GM18505 (cell line): ENCODE measurements around the gene ANO7.
"Not testable (repeated sequence)": the region's sequence is repeated elsewhere in the genome, so short reads cannot be mapped to it uniquely, and the experiment has no call there.

ENCODE experiments used
- ATAC-seq: cut with Tn5 transposase; IDR thresholded peaks from one replicate; pipeline ENCODE4 v1.9.1; 2021; ENCODE audit not compliant: unreplicated experiment
- POLR2A ChIP-seq: IDR thresholded peaks from 4 replicates; pipeline ENCODE4 v1.6.1; 2011; ENCODE audit warnings: borderline replicate concordance; ENCODE audit not compliant: insufficient read depth, insufficient read length; ENCODE audit errors: extremely low read depth

ANO7 gene

GRCh38 chr2:241189856-241190201 lies 1.4 kb downstream of the ANO7 start:
- TF ChIP-seq POLR2A: no peak
- no peak for ATAC-seq

GRCh38 chr2:241190291-241190981 lies 2.0 kb downstream of the ANO7 start:
- no peak for ATAC-seq
- TF ChIP-seq POLR2A: no peak

GRCh38 chr2:241191081-241191480 lies 2.6 kb downstream of the ANO7 start:
- no peak for TF ChIP-seq POLR2A
- no peak for ATAC-seq

- TF ChIP-seq POLR2A: no peak
These were observed 4.8 kb downstream of the ANO7 start for GRCh38 chr2:241193271-241193670.

GRCh38 chr2:241194811-241195210 lies 6.3 kb downstream of the ANO7 start:
- ATAC-seq: no peak
- no peak for TF ChIP-seq POLR2A

More at GRCh38 chr2:241193271-241193670, 4.8 kb downstream of the ANO7 start:
- ATAC-seq: no peak

- ATAC-seq: no peak
These were observed 7.1 kb downstream of the ANO7 start for GRCh38 chr2:241195506-241196130.

GRCh38 chr2:241197246-241197645 lies 8.8 kb downstream of the ANO7 start:
- ATAC-seq: not testable (repeated sequence)

More at GRCh38 chr2:241195506-241196130, 7.1 kb downstream of the ANO7 start:
- TF ChIP-seq POLR2A: no peak

GRCh38 chr2:241197947-241198346 lies 9.5 kb downstream of the ANO7 start:
- ATAC-seq: no peak
- no peak for TF ChIP-seq POLR2A

- ATAC-seq: no peak
- no peak for TF ChIP-seq POLR2A
These were observed 10.2 kb downstream of the ANO7 start for GRCh38 chr2:241198381-241199279.

- ATAC-seq: no peak
- TF ChIP-seq POLR2A: no peak
These were observed 10.8 kb downstream of the ANO7 start for GRCh38 chr2:241199286-241199685.

- ATAC-seq: no peak
- no peak for TF ChIP-seq POLR2A
These were observed 11.7 kb downstream of the ANO7 start for GRCh38 chr2:241199897-241200821.

GRCh38 chr2:241200822-241201395 lies 12.4 kb downstream of the ANO7 start:
- no peak for TF ChIP-seq POLR2A
- ATAC-seq: no peak
